Measurements from ENCODE around the gene NRDE2. TPM values are rescaled to one million over a fixed set of nuclear protein-coding genes. Genes with fewer than 3 reads are reported as not detected.
"Not testable (repeated sequence)": the region's sequence is repeated elsewhere in the genome, so short reads cannot be mapped to it uniquely, and the experiment has no call there.

Gene NRDE2
- total and polyA plus RNA-seq, 2 experiments from 2014 or later = 20.0 to 21.9 TPM

- H2AFZ ChIP-seq = no peak overlapping the region
- H3K27me3 ChIP-seq = no peaks in the 10 kb centered on the region
- H3K79me2 ChIP-seq = no peaks in the 10 kb centered on the region
- DNase-seq (ENCODE audit: low spot score) = no peak
- no peaks in the 10 kb centered on the region for H3K9me2 ChIP-seq (replicated peaks; ENCODE audit: insufficient read depth)
- H4K20me1 ChIP-seq (ENCODE audit: insufficient read depth, poor library complexity, severe bottlenecking) = no peaks in the 10 kb centered on the region
- H3K27ac ChIP-seq = no peak overlapping the region
- peaks cover 8% of the 10 kb centered on the region for H3K4me1 ChIP-seq (ENCODE audit: insufficient read depth)
- H3K36me3 ChIP-seq (replicated peaks; ENCODE audit: insufficient read depth, low read depth) = no peaks in the 10 kb centered on the region
- no peak overlapping the region for H3K4me2 ChIP-seq
- TF ChIP-seq EZH2phosphoT487 (IDR thresholded peaks at IDR 0.05; ENCODE audit: low read depth, severe bottlenecking, unreplicated experiment) = no peak
- TF ChIP-seq EZH2 (IDR thresholded peaks at IDR 0.05; ENCODE audit: borderline replicate concordance) = no peak
- TF ChIP-seq CTCF (IDR thresholded peaks at IDR 0.05; ENCODE audit: poor library complexity) = no peak
- WGBS (ENCODE audit: low lambda C conversion rate, missing lambda C conversion rate) = 84% methylated on average over 7 of the region's 7 CpGs
- no peak overlapping the region for H3K4me3 ChIP-seq
- no peaks in the 10 kb centered on the region for H3K9me3 ChIP-seq (ENCODE audit: low read depth)
These were observed 10.0 kb upstream of the NRDE2 start for GRCh38 chr14:90341784-90342183.

DNA sequence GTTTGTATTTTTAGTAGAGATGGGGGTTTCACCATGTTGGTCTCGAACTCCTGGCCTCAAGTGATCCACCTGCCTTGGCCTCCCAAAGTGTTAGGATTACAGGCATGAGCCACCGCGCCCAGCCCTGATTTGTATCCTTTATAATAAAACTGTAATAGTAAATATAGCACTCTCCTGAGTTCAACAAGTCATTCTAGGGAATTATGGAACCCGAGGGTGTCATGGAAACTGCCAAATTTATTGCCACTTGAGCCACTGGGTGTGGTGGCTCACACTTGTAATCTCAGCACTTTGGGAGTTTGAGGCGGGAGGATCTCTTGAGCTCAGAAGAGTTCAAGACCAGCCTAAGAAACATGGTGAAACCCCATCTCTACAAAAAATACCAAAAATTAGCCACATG, 9.5 kb upstream of the NRDE2 start:
- H3K4me2 ChIP-seq; H3K4me3 ChIP-seq; H3K27me3 ChIP-seq; H3K27ac ChIP-seq; H3K9me3 ChIP-seq (ENCODE audit: low read depth); H3K9me2 ChIP-seq (replicated peaks; ENCODE audit: insufficient read depth); H4K20me1 ChIP-seq (ENCODE audit: insufficient read depth, poor library complexity, severe bottlenecking); H3K36me3 ChIP-seq (replicated peaks; ENCODE audit: insufficient read depth, low read depth); H3K79me2 ChIP-seq; DNase-seq (ENCODE audit: low spot score); H2AFZ ChIP-seq: not testable (repeated sequence)
- peaks cover 14% of the 10 kb centered on the region for H3K4me1 ChIP-seq (ENCODE audit: insufficient read depth)
- 71% methylated on average over 5 of the region's 5 CpGs for WGBS (ENCODE audit: low lambda C conversion rate, missing lambda C conversion rate)

DNA sequence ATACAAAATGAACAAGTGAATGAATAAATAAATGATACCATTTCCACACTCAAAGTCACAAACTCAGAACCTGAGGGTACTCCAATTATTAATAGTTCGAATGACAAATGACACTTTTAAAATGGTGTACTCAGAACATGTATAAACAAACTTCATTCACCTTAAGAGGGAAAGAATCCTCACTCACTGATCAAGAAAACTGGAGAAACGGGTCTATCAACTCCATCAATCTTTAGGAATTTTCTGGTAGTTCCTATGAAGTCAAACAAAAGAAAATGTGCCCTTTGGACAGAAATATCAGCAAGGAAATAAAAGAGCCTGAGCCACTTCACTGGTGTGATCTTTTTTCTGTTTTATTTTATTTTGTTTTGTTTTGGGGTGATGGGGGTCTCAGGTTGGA, 5.2 kb upstream of the NRDE2 start:
- H3K36me3 ChIP-seq (replicated peaks; ENCODE audit: insufficient read depth, low read depth) = no peaks in the 10 kb centered on the region
- 69% methylated on average over 2 of the region's 2 CpGs for WGBS (ENCODE audit: low lambda C conversion rate, missing lambda C conversion rate)
- H3K9me3 ChIP-seq (ENCODE audit: low read depth) = no peaks in the 10 kb centered on the region
- peaks cover 16% of the 10 kb centered on the region for H3K4me1 ChIP-seq (ENCODE audit: insufficient read depth)
- TF ChIP-seq EZH2phosphoT487 (IDR thresholded peaks at IDR 0.05; ENCODE audit: low read depth, severe bottlenecking, unreplicated experiment) (no peak), CTCF (IDR thresholded peaks at IDR 0.05; ENCODE audit: poor library complexity) (no peak), EZH2 (IDR thresholded peaks at IDR 0.05; ENCODE audit: borderline replicate concordance) (no peak)
- no peaks in the 10 kb centered on the region for H3K27me3 ChIP-seq
- H3K4me3 ChIP-seq = no peak overlapping the region
- peak overlapping the region; percentile 51 for H3K4me2 ChIP-seq
- no peaks in the 10 kb centered on the region for H4K20me1 ChIP-seq (ENCODE audit: insufficient read depth, poor library complexity, severe bottlenecking)
- peak; percentile 38 for DNase-seq (ENCODE audit: low spot score)
- no peaks in the 10 kb centered on the region for H3K79me2 ChIP-seq
- H3K9me2 ChIP-seq (replicated peaks; ENCODE audit: insufficient read depth) = no peaks in the 10 kb centered on the region
- peak overlapping the region; percentile 68 for H3K27ac ChIP-seq
- H2AFZ ChIP-seq = peak overlapping the region; percentile 31

GRCh38 chr14:90336401-90336800, 4.7 kb upstream of the NRDE2 start:
- WGBS (ENCODE audit: low lambda C conversion rate, missing lambda C conversion rate) = 87% methylated on average over 3 of the region's 3 CpGs

More at GRCh38 chr14:90336401-90336800, 4.7 kb upstream of the NRDE2 start:
- no peaks in the 10 kb centered on the region for H3K36me3 ChIP-seq (replicated peaks; ENCODE audit: insufficient read depth, low read depth)
- no peaks in the 10 kb centered on the region for H3K9me3 ChIP-seq (ENCODE audit: low read depth)
- no peaks in the 10 kb centered on the region for H4K20me1 ChIP-seq (ENCODE audit: insufficient read depth, poor library complexity, severe bottlenecking)
- no peaks in the 10 kb centered on the region for H3K27me3 ChIP-seq
- H3K79me2 ChIP-seq = no peaks in the 10 kb centered on the region
- no peak for DNase-seq (ENCODE audit: low spot score)
- H3K4me3 ChIP-seq = no peak overlapping the region
- H3K9me2 ChIP-seq (replicated peaks; ENCODE audit: insufficient read depth) = no peaks in the 10 kb centered on the region
- peak overlapping the region; percentile 51 for H3K4me2 ChIP-seq
- no peak overlapping the region for H2AFZ ChIP-seq
- TF ChIP-seq EZH2 (IDR thresholded peaks at IDR 0.05; ENCODE audit: borderline replicate concordance) (no peak), CTCF (IDR thresholded peaks at IDR 0.05; ENCODE audit: poor library complexity) (no peak), EZH2phosphoT487 (IDR thresholded peaks at IDR 0.05; ENCODE audit: low read depth, severe bottlenecking, unreplicated experiment) (no peak)
- H3K27ac ChIP-seq = peak overlapping the region; percentile 64
- peaks cover 16% of the 10 kb centered on the region for H3K4me1 ChIP-seq (ENCODE audit: insufficient read depth)

Measured in hepatocyte (in vitro differentiated cells).